ENCODE measurements around the gene VTI1B.
"Not testable (repeated sequence)": the region's sequence is repeated elsewhere in the genome, so short reads cannot be mapped to it uniquely, and the experiment has no call there.

The VTI1B gene

DNA sequence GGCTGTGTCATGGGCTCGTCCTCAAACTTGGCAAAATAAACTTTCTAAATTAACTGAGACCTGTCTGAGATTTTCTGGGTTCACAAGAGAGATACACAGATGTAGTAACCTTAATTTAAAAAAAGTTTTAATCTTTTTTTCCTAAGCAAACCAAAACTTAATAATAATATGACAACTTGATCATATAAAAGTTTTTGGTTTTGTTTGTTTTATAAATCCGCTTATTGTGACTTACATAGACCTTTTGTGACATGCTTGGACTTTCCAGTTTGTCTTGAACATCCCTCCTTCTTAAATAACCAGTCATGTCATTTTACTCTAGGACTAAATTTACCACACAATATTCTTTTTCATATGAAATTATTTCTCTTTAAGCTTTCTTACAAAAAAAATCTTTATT, 35.8 kb upstream of the VTI1B start:
- TF ChIP-seq, protein P1, sequence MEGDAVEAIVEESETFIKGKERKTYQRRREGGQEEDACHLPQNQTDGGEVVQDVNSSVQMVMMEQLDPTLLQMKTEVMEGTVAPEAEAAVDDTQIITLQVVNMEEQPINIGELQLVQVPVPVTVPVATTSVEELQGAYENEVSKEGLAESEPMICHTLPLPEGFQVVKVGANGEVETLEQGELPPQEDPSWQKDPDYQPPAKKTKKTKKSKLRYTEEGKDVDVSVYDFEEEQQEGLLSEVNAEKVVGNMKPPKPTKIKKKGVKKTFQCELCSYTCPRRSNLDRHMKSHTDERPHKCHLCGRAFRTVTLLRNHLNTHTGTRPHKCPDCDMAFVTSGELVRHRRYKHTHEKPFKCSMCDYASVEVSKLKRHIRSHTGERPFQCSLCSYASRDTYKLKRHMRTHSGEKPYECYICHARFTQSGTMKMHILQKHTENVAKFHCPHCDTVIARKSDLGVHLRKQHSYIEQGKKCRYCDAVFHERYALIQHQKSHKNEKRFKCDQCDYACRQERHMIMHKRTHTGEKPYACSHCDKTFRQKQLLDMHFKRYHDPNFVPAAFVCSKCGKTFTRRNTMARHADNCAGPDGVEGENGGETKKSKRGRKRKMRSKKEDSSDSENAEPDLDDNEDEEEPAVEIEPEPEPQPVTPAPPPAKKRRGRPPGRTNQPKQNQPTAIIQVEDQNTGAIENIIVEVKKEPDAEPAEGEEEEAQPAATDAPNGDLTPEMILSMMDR (IDR thresholded peaks at IDR 0.05; ENCODE audit: low read depth, low read length): no peak
- DNase-seq (ENCODE audit: low read depth in 2 of 2): peak in 1 of 2 donors; percentile 28
- H3K4me3 ChIP-seq (replicated peaks in 1 of 2; ENCODE audit: low read depth in 2 of 2, low read length in 2 of 2): no peak overlapping the region

DNA sequence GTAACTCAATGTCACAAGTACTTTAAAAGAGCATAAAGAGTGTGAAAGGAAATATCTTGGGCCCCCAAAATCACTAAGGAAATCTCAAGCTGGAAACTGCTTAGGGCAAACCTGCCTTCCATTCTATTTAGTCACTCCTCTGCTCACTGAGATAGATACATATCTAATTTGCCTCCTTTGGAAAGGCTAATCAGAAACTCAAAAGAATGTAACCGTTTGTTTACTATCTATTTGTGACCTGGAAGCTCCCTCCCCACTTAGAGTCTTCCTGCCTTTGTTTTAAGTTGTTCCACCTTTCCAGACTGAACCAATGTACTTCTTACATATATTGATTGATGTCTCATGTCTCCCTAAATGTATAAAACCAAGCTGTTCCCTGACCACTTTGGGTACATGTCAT, 35.4 kb upstream of the VTI1B start:
- not testable (repeated sequence) for DNase-seq (ENCODE audit: low read depth in 2 of 2); H3K4me3 ChIP-seq (replicated peaks in 1 of 2; ENCODE audit: low read depth in 2 of 2, low read length in 2 of 2)

DNA sequence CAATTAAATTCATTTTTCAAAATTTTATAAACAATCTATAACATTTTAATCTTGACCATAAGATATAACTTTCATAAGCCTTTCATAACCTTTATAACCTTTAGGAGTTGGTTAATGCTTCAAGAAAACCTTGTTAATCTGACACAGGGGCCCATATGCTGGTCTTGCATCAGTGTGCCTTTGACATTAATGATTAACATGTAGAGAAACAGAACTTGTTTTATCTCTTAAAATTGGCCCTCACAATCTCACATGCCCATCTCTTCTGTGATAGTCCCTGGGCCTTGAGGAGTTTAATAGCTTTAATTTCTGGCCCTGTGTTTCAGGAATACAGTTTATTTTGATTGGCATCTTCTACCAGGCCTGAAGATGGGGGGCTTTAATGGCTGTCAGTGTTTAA, 34.9 kb upstream of the VTI1B start:
- DNase-seq (ENCODE audit: low read depth in 2 of 2); H3K4me3 ChIP-seq (replicated peaks in 1 of 2; ENCODE audit: low read depth in 2 of 2, low read length in 2 of 2): not testable (repeated sequence)

DNA sequence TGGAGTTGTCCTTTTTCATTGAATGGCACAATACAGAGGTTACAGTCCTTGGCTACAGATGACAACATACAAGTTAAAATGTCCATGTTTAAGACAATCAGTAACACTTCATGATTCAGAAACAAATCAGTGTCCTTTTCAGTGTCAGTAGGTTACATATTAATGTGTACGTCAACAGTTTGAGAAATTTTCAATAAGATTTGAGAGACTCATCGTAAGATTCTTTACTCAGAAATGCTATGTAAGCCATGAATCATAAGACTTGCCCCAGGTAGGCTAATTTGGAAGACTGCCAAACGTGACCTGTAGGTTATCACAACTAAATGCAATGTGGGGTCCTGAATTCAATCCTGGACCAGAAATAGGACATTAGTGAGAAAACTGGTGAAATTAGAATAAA, 30.8 kb upstream of the VTI1B start:
- DNase-seq (ENCODE audit: low read depth in 2 of 2): no peak
- no peak overlapping the region for H3K4me3 ChIP-seq (replicated peaks in 1 of 2; ENCODE audit: low read depth in 2 of 2, low read length in 2 of 2)
- TF ChIP-seq, protein P1 (IDR thresholded peaks at IDR 0.05; ENCODE audit: low read depth, low read length): no peak

DNA sequence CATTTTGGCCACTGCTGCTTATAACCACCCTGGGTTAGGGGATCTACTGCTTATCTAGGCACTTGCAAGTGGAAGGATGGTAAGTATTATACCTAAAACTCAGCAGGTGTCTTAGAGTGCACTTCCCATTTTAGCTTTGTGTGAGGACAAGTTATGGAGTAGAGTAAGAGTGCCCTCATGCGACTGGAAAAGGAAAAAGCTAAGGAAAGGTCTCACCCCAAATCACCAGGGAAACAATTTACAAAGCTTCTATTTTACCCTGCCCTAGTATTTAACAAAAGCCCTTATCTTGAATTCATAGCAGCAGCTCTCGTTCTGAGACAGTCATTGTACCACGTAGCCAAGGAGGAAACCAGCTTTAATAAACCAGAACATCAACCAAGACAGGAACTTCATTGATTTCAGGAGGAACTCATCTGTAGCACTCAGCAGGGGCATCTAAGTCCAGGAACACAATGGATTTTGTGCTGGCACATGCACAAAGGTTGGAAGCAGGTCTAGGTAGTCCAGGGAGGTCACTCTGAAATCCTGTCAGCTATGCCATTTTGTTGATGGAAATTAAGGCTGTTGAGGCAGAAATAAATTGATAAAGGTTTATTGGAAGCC, 30.2 kb upstream of the VTI1B start:
- H3K4me3 ChIP-seq (replicated peaks in 1 of 2; ENCODE audit: low read depth in 2 of 2, low read length in 2 of 2): no peak overlapping the region
- DNase-seq (ENCODE audit: low read depth in 2 of 2): peak; percentile 74 to 75
- TF ChIP-seq, protein P1 (IDR thresholded peaks at IDR 0.05; ENCODE audit: low read depth, low read length): peak; percentile 74

DNA sequence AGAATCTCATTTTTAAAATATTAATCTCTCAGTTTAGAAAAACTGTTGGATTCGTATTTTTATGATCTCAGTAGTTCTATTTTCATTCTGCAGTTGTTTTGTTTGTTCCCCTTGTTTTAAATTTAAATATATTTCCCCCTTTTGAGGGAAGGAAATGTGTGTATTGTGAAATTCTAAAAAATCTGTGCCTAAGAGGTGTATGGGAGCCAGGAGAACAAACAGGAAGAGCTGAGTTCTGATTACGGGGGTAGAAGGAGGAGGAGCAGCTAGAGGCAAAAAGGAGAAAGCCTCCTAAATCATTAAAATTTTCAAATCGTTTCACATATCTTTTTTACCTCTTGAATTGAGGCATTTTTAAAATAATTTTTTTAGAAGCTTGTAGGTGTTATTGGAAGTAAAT, 29.6 kb upstream of the VTI1B start:
- TF ChIP-seq, protein P1 (IDR thresholded peaks at IDR 0.05; ENCODE audit: low read depth, low read length): no peak
- no peak for DNase-seq (ENCODE audit: low read depth in 2 of 2)
- no peak overlapping the region for H3K4me3 ChIP-seq (replicated peaks in 1 of 2; ENCODE audit: low read depth in 2 of 2, low read length in 2 of 2)

DNA sequence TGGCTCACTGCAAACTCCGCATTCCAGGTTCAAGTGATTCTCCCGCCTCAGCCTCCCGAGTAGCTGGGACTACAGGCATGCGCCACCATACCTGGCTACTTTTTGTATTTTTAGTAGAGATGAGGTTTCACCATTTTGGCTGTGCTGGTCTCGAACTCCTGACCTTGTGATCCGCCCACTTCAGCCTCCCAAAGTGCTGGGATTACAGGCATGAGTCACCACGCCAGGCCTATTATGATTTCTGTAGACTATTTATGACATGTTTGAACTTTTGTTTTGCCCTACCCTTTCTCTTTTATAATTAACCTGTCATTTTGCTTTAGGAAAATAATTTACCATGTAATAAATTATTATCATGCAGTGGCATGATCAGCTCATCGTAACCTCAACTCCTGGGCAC, 27.1 kb upstream of the VTI1B start, which contains the start of gene RDH12:
TSS of gene RDH12 (plus strand) at position 395 of the 400 bp plus-strand sequence. CDS start 20,757 bp downstream, outside the sequence.
- H3K4me3 ChIP-seq (replicated peaks in 1 of 2; ENCODE audit: low read depth in 2 of 2, low read length in 2 of 2); DNase-seq (ENCODE audit: low read depth in 2 of 2): not testable (repeated sequence)

DNA sequence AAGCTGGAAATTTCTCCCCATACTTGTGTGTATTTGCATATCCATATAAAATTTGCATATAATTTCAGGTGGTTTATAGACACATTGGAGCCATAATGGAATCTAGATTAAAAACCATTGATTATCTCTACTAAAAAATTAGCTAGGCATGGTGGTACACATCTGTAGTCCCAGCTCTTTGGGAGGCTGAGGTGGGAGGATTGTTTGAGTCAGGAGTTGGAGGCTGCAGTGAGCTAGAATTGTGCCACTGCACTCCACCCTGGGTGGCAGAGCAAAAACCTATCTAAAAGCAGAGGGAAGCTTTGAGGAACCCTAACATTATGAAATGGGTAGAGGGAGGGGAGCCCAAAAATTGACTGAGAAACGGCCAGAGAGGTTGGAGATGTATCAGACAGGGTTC, 23.7 kb upstream of the VTI1B start:
- TF ChIP-seq, protein P1 (IDR thresholded peaks at IDR 0.05; ENCODE audit: low read depth, low read length): no peak
- DNase-seq (ENCODE audit: low read depth in 2 of 2): no peak
- H3K4me3 ChIP-seq (replicated peaks in 1 of 2; ENCODE audit: low read depth in 2 of 2, low read length in 2 of 2): no peak overlapping the region
